HS-5 (cell line): ENCODE results near the gene RAB38.
A peak's percentile ranks its signal among the peaks of the same experiment; 100 is the strongest.

Source experiments
- DNase-seq: peaks from one replicate; pipeline ENCODE4 v3.0.0-alpha.2; 2012; ENCODE audit warnings: low read depth

Gene RAB38

DNA sequence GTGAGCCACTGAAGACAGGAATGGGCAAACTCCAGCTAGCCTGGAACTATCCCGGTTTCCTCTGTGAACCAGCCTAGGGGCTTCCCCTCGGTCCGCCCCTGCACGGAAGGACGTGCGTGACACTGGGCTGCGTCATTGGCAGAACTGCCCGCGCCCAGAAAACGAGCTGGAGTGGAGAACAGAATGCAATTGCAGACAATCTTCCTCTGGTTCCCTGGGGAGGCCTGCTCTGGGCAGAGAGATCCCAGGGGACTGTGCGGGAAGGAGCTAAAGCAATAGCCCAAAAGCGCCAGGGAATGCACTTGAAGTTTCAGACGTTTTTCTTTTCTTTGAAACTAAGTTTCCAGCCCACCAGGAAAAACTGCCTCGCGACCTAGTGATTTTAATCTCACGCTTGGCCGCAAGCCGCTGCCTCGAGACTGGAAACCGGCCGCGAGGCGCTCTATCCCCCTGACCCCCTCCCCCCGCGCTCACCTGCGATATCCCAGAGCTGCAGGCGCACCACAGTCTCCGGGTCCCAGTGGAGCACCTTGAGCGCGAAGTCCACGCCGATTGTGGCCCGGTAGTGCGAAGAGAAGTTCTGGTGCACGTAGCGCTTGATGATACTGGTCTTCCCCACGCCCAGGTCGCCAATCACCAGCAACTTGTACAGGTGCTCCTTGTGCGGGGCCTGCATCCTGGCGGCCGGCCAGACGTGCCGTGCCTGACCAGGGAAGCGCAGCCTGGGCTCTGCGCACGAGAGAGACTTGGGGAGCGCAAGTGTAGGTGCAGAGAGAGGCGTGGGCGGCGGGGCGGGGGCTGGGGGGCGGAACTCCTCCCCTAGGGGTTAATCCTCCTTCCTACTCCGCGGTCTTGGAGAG lies at the start of gene RAB38:
Gene RAB38, minus strand, starts transcription at position 735 of the 860 bp plus-strand sequence. Its CDS starts 59 bp downstream, at position 676.
- DNase-seq = no peak

DNA sequence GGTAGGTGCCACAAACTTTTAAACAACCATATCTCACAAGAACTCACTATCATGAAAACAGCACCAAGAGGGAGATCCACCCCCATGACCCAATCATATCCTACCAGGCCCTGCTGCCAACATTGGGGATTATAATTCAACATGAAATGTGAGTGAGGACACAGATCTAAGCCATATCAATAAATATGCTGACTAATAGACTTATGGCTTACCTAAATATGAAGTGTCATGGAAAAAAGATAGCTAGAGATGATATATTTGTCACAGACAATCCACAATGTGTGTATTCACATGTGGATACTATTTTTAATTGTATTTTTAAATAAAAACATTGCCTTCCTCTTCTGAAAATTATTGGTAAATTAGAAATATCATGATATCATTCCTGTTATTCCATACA lies 38.2 kb upstream of the RAB38 start:
- DNase-seq = no peak

DNA sequence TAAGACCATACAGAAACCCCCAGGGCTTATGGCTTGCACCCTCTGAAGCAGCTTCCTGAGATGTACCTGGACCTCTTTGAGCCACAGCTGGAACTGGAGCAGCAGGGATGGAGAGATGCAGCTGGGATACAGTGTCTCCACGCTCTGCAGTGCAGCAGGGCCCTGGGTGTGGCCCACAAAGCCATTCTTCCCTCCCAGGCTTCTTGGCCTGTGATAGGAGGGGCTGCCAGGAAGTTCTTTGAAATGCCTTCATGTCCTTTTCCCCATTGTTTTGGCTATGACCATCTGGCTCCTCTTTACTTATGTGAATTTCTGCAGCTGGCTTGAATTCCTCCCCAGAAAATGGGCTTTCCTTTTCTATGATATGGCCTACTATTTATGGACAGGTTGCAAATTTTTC lies 37.1 kb upstream of the RAB38 start:
- DNase-seq = no peak

DNA sequence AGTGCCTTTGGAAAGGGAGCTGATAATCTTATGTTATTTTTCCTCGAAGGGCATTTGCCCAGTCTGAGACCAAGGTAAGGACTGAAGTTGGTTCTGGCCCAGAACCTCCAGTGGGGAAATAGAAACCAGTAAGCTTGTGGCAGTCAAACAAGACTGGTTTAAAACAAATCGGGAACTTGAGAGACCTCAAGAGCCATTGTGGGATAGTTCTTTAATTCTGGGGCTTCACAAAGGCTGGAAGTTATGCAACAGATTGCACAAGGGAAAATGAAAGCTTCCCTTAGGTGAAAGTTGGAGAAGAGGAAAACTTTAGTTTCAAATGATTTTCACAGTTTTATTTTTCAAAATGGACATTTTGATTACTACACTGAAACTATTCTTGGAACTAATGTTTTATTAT lies 33.5 kb upstream of the RAB38 start:
- DNase-seq = no peak

- DNase-seq = no peak
Measured at GRCh38 chr11:88206751-88207150, 31.5 kb upstream of the RAB38 start.

GRCh38 chr11:88204353-88204752 lies 29.1 kb upstream of the RAB38 start:
- no peak for DNase-seq

GRCh38 chr11:88203604-88204003 lies 28.4 kb upstream of the RAB38 start:
- DNase-seq = no peak

DNA sequence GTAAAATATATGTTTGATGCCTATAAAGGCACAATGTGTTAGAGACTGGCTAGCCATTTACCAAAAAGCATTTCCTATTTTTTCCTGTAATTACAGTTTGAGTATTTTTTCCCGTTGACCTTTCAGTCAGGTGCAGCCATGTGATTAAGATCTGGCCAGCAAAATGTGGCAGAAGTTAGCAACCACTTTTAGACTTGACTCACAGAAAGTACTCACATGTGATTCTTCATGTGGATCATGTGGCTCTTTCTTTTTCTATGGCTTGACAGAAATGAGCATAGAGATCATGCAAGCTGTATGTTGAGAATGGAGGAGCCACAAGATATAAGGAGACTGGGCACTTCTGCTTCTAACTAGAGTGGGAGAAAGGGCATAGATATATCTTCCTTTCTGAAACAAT lies 27.3 kb upstream of the RAB38 start:
- DNase-seq = no peak

- DNase-seq = no peak
Measured at GRCh38 chr11:88196393-88196792, 21.1 kb upstream of the RAB38 start.

GRCh38 chr11:88195908-88196307 lies 20.7 kb upstream of the RAB38 start:
- no peak for DNase-seq

DNA sequence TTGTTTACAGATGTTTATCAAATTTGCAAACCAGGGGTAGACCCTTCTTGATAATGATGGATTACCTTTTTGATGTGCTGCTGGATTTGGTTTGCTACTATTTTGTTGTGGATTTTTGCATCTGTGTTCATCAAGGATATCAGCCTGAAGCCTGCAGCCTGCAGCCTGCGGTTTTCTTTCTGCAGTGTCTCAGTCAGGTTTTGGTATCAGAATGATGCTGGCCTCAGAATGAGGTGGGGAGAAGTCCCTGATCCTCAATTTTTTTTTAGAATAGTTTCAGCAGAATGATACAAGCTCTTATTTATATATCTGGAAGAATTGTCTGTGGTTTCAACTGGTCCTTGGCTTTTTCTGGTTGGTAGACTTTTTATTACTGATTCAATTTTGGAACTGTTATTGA lies 19.7 kb upstream of the RAB38 start:
- no peak for DNase-seq

DNA sequence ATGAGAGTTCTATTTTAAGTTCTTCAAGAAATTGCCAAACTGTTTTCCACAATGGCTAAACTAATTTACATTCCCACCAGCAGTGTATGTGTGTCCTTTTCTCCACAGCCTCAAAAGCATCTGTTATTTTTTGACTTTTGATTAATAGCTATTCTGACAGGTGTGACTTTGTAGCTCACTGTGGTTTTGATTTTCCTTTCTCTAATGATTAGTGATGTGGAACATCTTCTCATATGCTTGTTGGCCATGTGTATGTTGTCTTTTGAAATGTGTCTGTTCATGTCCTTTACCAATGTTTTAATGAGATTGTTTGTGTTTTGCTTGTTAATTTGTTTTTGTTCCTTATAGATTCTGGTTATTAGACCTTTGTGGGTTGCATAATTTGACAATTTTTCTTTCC lies 18.0 kb upstream of the RAB38 start:
- DNase-seq = no peak

DNA sequence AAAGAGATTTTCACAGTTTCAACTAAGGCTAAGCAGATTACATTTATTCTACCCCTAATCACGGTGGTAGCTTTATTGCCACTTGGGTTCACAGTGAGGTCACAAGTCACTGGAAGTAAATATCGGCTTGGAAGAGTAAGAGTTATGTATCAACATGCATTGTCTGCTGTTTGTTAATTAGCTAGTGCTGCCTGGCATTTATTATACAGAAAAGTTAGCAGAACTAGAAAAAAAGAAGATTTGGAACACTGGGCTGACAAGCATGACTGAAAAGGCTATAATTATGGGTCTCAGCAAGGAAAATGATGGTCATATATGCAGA lies 13.7 kb upstream of the RAB38 start:
- DNase-seq = no peak

- DNase-seq = no peak
Measured at GRCh38 chr11:88188251-88188931, 13.1 kb upstream of the RAB38 start.

DNA sequence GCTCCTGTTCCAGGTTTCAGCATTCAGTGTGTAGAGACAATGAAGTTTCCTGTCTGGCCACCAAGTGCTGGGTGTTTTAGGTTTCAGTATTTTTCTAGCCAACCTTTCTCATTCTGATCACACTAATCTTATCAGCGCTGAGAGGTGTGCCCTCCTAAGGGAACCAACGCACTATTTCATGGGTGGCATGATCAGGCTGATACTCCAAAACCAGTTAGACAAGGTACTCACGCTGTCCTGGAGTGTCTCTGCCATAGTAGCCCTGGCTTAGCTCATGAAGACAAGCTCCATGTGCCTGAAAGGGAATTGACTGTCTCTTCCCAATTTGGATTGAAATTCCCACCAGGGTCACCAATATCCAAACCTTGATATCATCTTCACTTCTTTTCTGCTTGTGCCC lies 8.0 kb upstream of the RAB38 start:
- DNase-seq = no peak

- no peak for DNase-seq
Measured at GRCh38 chr11:88181776-88182175, 6.5 kb upstream of the RAB38 start.

DNA sequence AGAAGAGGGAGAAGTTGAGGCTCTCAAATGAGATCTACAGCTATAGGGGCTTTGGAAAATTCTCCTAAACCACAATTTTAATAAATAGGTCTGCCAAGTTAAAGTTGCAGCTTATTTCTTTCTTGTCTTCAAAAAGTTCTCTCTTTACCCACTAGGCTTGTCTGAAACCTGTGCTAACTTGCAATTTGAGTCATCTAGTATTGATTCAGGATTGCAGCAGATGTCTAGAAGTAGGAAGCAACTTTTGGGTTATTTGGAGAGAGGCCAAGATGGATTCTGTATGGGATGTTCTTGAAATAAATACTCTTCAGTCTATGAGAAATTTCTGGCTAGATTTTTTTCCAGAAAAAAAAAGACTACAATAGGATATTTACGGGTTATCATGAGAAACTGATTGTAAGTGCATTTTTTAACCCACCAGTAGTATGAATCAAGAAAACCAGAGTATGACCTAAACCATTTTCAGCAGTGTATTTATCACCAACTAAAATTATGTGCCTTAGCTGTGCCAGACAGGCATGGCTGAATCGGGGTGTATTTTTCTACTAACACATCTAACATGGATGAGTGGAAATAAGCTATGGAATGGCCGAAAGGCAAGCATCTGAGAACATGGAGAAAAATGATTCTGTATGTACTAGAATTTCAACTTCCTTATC lies 4.9 kb upstream of the RAB38 start:
- peak; percentile 2 for DNase-seq

GRCh38 chr11:88179141-88179540 lies 3.9 kb upstream of the RAB38 start:
- peak; percentile 3 for DNase-seq

DNA sequence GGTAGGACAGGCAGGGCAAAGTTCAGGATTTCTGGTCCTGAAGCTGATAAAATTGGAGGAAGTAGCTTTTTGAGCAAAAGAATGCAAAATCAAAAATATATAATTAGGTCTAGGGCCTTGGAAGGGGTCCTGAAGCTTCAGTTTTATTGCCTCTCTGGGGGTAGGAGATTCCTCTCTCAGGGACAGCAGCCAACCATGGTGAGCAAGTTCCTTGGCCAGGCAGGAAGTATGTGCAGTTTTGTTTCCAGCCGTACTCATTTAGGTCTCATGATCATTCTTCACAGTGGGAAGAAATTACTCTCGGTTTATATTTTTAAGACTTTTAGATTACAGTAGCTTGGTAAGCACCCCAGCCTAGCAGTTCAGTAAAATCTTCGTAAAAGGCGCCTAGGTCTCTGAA lies 2.9 kb upstream of the RAB38 start:
- DNase-seq = no peak

- no peak for DNase-seq
Measured at GRCh38 chr11:88175569-88176075, 379 bp upstream of the RAB38 start.

DNA sequence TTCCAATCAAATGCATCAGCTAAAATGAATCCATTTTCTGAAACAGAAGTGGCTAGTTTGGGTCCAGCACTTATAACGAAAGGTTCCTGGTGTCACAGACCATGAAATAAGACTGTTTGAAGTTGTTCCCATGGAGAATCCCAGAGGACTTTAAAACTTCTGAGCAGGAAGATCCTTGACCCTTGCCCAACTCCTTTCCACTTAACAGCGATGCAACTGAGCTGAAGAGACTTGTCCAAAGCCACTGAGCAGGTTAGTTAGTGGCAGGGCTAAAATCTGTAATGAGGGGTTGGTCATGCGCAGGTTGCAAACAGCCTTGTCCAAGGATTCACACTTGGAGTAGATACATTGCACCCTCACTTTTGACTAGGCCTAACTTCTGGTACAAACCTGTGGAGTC lies 1.3 kb downstream of the RAB38 start:
- DNase-seq = no peak

DNA sequence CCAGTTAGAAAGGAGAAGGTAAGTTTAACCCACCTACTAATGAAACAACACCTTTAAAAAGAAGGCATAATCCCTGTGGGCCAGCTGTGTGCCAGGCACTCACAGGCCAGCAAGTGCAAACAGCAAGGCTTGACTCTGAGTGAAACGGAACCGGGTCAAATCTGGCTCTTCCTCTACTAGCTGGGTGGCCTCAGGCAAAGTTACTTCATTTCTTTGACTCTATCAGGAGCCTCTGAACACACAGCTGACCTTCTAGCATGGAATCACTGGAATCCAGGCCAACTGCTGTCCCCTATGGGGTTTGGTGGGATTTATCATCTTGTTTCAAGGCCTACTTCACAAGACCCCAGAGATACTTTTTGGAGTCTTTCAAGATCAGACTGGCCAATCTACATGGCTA lies 3.3 kb downstream of the RAB38 start:
- no peak for DNase-seq

DNA sequence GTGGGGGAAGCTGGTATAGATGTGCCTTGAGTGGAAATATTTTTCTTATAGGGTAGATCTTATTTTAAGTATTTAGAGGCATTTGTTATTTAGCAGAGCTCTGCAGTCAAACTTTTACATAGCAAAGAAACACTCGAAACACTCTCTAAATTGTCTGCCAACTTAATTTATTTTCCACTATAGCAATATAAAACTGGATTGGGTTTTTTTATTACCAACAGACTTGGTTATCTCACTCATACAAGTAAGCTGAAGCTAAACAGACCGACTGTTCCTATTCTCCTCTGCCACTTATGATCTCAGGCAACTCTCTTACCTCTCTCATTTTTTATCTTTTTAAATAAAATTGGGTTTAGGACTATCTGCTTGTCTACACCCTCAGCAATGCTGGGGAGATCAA lies 4.6 kb downstream of the RAB38 start:
- no peak for DNase-seq
